Neural cell (in vitro differentiated cells): Measurements from ENCODE around the gene VPS8. TPM values are rescaled to one million over a fixed set of nuclear protein-coding genes. Genes with fewer than 3 reads are reported as not detected.

Experiments used
- H2AFZ ChIP-seq: fragments of 200-600, 300-800 bp; sonication (generic), shearing (Covaris generic); 2 replicates; pipeline ENCODE4 v1.6.0; 2014; ENCODE audit warnings: low read depth, mild to moderate bottlenecking, antibody characterized with exemption, low read length, moderate library complexity
- H3F3A ChIP-seq: fragments of 200-600 bp; shearing (Covaris generic); 2 replicates; pipeline ENCODE4 v1.6.1; 2016; ENCODE audit warnings: mild to moderate bottlenecking, moderate library complexity, mixed read lengths, antibody characterized with exemption, low read length; ENCODE audit not compliant: insufficient read depth, poor library complexity, severe bottlenecking
- H3K27ac ChIP-seq: fragments of 200-600, 300-800 bp; sonication (generic), shearing (Covaris generic); 2 replicates; pipeline ENCODE4 v1.5.1; 2014; ENCODE audit warnings: mild to moderate bottlenecking, low read length, moderate library complexity
- H3K27me3 ChIP-seq: fragments of 300-800, 200-600 bp; sonication (generic), shearing (Covaris generic); 2 replicates; pipeline ENCODE4 v1.6.0; 2014; ENCODE audit warnings: mild to moderate bottlenecking, low read depth, low read length, moderate library complexity; ENCODE audit not compliant: insufficient read depth
- H3K36me3 ChIP-seq: fragments of 300-800, 200-600 bp; sonication (generic), shearing (Covaris generic); 2 replicates; pipeline ENCODE4 v1.5.1; 2014; ENCODE audit warnings: mild to moderate bottlenecking, antibody characterized with exemption, low read length, moderate library complexity; ENCODE audit not compliant: insufficient read depth
- H3K4me2 ChIP-seq: fragments of 300-800, 200-600 bp; sonication (generic), shearing (Covaris generic); 2 replicates; pipeline ENCODE4 v1.6.0; 2014; ENCODE audit warnings: mild to moderate bottlenecking, low read length
- H3K4me3 ChIP-seq: fragments of 300-800, 200-600 bp; sonication (generic), shearing (Covaris generic); 2 replicates; pipeline ENCODE4 v1.5.1; 2014; ENCODE audit warnings: mild to moderate bottlenecking, low read length, moderate library complexity
- H3K79me2 ChIP-seq: fragments of 200-600 bp; shearing (Covaris generic); replicated peaks from 2 replicates; pipeline ENCODE4 v1.6.0; 2014; ENCODE audit warnings: mild to moderate bottlenecking, low read length, moderate library complexity; ENCODE audit not compliant: insufficient read depth
- H3K9ac ChIP-seq: fragments of 300-800, 200-600 bp; sonication (generic), shearing (Covaris generic); 2 replicates; pipeline ENCODE4 v1.6.1; 2016; ENCODE audit warnings: mild to moderate bottlenecking, low read length, mixed read lengths
- H3K9me2 ChIP-seq: fragments of 200-600 bp; shearing (Covaris generic); 2 replicates; pipeline ENCODE4 v1.6.1; 2016; ENCODE audit warnings: mild to moderate bottlenecking, low read length, mixed read lengths; ENCODE audit not compliant: insufficient read depth
- H3K9me3 ChIP-seq: fragments of 200-600, 300-800 bp; sonication (generic), shearing (Covaris generic); 2 replicates; pipeline ENCODE4 v1.6.1; 2016; ENCODE audit warnings: mild to moderate bottlenecking, mixed run types, low read length, moderate library complexity, mixed read lengths
- H4K20me1 ChIP-seq: fragments of 200-600 bp; shearing (Covaris generic); 2 replicates; pipeline ENCODE4 v1.6.1; 2016; ENCODE audit warnings: mild to moderate bottlenecking, mixed run types; ENCODE audit not compliant: insufficient read depth
- EP300 ChIP-seq: fragments of 450-650 bp; conservative IDR thresholded peaks from 2 replicates; pipeline ENCODE4 v1.6.1; 2014; ENCODE audit warnings: antibody characterized with exemption, mild to moderate bottlenecking, moderate library complexity; ENCODE audit not compliant: poor library complexity, severe bottlenecking
- EZH2 ChIP-seq: fragments of 200-600, 300-800 bp; shearing (Covaris generic), sonication (generic); IDR thresholded peaks from 2 replicates; pipeline ENCODE4 v1.6.1; 2014; ENCODE audit warnings: antibody characterized with exemption, low read length, borderline replicate concordance, mild to moderate bottlenecking; ENCODE audit not compliant: insufficient read depth, poor library complexity, severe bottlenecking
- MXI1 ChIP-seq: fragments of 450-650 bp; conservative IDR thresholded peaks from 2 replicates; pipeline ENCODE4 v1.6.1; 2014; ENCODE audit warnings: antibody characterized with exemption, mild to moderate bottlenecking; ENCODE audit not compliant: poor library complexity, severe bottlenecking
- POLR2AphosphoS5 ChIP-seq: IDR thresholded peaks from 2 replicates; pipeline ENCODE4 v1.6.1; 2012
- RAD21 ChIP-seq: fragments of 450-650 bp; conservative IDR thresholded peaks from 2 replicates; pipeline ENCODE4 v1.6.1; 2014; ENCODE audit warnings: antibody characterized with exemption, mild to moderate bottlenecking, moderate library complexity
- SMC3 ChIP-seq: fragments of 450-650 bp; conservative IDR thresholded peaks from 2 replicates; pipeline ENCODE4 v1.6.1; 2014; ENCODE audit warnings: antibody characterized with exemption, mild to moderate bottlenecking, moderate library complexity; ENCODE audit not compliant: poor library complexity
- TAF1 ChIP-seq: IDR thresholded peaks from 2 replicates; pipeline ENCODE4 v1.6.1; 2012; ENCODE audit warnings: low read depth
- polyA plus RNA-seq: library from polyadenylated mRNA; depleted of rRNA; stranded (reverse); fragments of >200 nt; gene quantifications from 2 replicates; pipeline ENCODE4 v1.2.3, GENCODE V29; 2014
- TF ChIP-seq, protein P1 (sequence below): fragments of 450-650 bp; IDR thresholded peaks from 2 replicates; pipeline ENCODE4 v1.5.1; 2014; ENCODE audit warnings: antibody characterized with exemption, mild to moderate bottlenecking, moderate library complexity; ENCODE audit not compliant: poor library complexity, severe bottlenecking
- TF ChIP-seq, protein P2 (sequence below): IDR thresholded peaks from 2 replicates; pipeline ENCODE4 v1.6.1; 2012; ENCODE audit warnings: borderline replicate concordance

The VPS8 gene
- polyA plus RNA-seq, 1 donor from 2014 or later, result 146 TPM

DNA sequence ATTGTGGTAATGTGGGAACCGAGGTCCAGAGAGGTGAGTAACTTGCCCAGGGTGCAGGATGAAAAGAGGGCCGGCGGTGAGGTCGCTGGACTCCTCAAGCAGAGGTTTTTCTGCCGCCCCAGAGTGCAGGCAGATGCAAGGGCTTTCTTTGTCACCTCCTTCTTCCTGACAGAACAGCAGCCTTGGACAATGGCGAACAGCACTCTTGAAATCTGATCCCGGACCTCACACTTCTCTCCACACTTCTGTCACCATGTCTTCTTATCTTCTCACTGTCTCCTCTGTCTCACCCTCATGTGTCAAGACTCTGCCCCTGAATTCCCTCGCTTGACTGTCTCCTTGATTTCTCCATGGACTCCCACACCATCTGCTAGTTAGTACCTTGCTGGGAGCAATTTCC, 15.4 kb upstream of the VPS8 start:
- H3K9ac ChIP-seq, result no peak overlapping the region
- no peaks in the 10 kb centered on the region for H3K9me2 ChIP-seq
- TF ChIP-seq SMC3, result no peak
- no peak for TF ChIP-seq TAF1
- no peak for TF ChIP-seq MXI1
- no peak for TF ChIP-seq EP300
- TF ChIP-seq, protein P1, sequence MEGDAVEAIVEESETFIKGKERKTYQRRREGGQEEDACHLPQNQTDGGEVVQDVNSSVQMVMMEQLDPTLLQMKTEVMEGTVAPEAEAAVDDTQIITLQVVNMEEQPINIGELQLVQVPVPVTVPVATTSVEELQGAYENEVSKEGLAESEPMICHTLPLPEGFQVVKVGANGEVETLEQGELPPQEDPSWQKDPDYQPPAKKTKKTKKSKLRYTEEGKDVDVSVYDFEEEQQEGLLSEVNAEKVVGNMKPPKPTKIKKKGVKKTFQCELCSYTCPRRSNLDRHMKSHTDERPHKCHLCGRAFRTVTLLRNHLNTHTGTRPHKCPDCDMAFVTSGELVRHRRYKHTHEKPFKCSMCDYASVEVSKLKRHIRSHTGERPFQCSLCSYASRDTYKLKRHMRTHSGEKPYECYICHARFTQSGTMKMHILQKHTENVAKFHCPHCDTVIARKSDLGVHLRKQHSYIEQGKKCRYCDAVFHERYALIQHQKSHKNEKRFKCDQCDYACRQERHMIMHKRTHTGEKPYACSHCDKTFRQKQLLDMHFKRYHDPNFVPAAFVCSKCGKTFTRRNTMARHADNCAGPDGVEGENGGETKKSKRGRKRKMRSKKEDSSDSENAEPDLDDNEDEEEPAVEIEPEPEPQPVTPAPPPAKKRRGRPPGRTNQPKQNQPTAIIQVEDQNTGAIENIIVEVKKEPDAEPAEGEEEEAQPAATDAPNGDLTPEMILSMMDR, result no peak
- no peak for TF ChIP-seq RAD21
- TF ChIP-seq POLR2AphosphoS5, result no peak
- TF ChIP-seq, protein P2, sequence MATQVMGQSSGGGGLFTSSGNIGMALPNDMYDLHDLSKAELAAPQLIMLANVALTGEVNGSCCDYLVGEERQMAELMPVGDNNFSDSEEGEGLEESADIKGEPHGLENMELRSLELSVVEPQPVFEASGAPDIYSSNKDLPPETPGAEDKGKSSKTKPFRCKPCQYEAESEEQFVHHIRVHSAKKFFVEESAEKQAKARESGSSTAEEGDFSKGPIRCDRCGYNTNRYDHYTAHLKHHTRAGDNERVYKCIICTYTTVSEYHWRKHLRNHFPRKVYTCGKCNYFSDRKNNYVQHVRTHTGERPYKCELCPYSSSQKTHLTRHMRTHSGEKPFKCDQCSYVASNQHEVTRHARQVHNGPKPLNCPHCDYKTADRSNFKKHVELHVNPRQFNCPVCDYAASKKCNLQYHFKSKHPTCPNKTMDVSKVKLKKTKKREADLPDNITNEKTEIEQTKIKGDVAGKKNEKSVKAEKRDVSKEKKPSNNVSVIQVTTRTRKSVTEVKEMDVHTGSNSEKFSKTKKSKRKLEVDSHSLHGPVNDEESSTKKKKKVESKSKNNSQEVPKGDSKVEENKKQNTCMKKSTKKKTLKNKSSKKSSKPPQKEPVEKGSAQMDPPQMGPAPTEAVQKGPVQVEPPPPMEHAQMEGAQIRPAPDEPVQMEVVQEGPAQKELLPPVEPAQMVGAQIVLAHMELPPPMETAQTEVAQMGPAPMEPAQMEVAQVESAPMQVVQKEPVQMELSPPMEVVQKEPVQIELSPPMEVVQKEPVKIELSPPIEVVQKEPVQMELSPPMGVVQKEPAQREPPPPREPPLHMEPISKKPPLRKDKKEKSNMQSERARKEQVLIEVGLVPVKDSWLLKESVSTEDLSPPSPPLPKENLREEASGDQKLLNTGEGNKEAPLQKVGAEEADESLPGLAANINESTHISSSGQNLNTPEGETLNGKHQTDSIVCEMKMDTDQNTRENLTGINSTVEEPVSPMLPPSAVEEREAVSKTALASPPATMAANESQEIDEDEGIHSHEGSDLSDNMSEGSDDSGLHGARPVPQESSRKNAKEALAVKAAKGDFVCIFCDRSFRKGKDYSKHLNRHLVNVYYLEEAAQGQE, result no peak
- no peak for TF ChIP-seq EZH2
- no peaks in the 10 kb centered on the region for H3K36me3 ChIP-seq
- no peak overlapping the region for H2AFZ ChIP-seq
- H3K27me3 ChIP-seq, result no peaks in the 10 kb centered on the region
- H3F3A ChIP-seq, result no peaks in the 10 kb centered on the region
- no peaks in the 10 kb centered on the region for H3K9me3 ChIP-seq
- no peak overlapping the region for H3K4me3 ChIP-seq
- no peaks in the 10 kb centered on the region for H4K20me1 ChIP-seq
- H3K4me2 ChIP-seq, result no peak overlapping the region
- no peak overlapping the region for H3K27ac ChIP-seq
- no peaks in the 10 kb centered on the region for H3K79me2 ChIP-seq

- H4K20me1 ChIP-seq, result no peaks in the 10 kb centered on the region
- H3K27ac ChIP-seq, result no peak overlapping the region
- H3K4me3 ChIP-seq, result no peak overlapping the region
- no peaks in the 10 kb centered on the region for H3K27me3 ChIP-seq
- H3K9ac ChIP-seq, result no peak overlapping the region
- TF ChIP-seq MXI1, result no peak
- no peak for TF ChIP-seq SMC3
- no peak for TF ChIP-seq TAF1
- TF ChIP-seq POLR2AphosphoS5, result no peak
- TF ChIP-seq, protein P1, result no peak
- TF ChIP-seq EZH2, result no peak
- TF ChIP-seq RAD21, result no peak
- no peak for TF ChIP-seq EP300
- TF ChIP-seq, protein P2, result no peak
- no peaks in the 10 kb centered on the region for H3K9me3 ChIP-seq
- no peak overlapping the region for H3K4me2 ChIP-seq
- no peaks in the 10 kb centered on the region for H3K79me2 ChIP-seq
- H3K9me2 ChIP-seq, result no peaks in the 10 kb centered on the region
- H3F3A ChIP-seq, result no peaks in the 10 kb centered on the region
- H2AFZ ChIP-seq, result no peak overlapping the region
- H3K36me3 ChIP-seq, result no peaks in the 10 kb centered on the region
These were observed 15.0 kb upstream of the VPS8 start for GRCh38 chr3:184796954-184797353.
